HEK293T (cell line): ENCODE data around the gene SMOC2.

Experiments used
- CTBP1 ChIP-seq: fragments of 450-650 bp; IDR thresholded peaks from 2 replicates; pipeline ENCODE4 v1.6.1; 2016; ENCODE audit warnings: borderline replicate concordance
- ELF4 ChIP-seq: fragments of 450-650 bp; IDR thresholded peaks from 2 replicates; pipeline ENCODE4 v1.6.1; 2017; ENCODE audit warnings: antibody characterized with exemption
- FOXA1 ChIP-seq: fragments of 450-650 bp; IDR thresholded peaks from 2 replicates; pipeline ENCODE4 v1.6.1; 2016; ENCODE audit warnings: mild to moderate bottlenecking
- FOXM1 ChIP-seq: fragments of 450-650 bp; IDR thresholded peaks from 2 replicates; pipeline ENCODE4 v1.6.1; 2017; ENCODE audit warnings: mild to moderate bottlenecking, borderline replicate concordance
- LEF1 ChIP-seq: fragments of 450-650 bp; IDR thresholded peaks from 2 replicates; pipeline ENCODE4 v1.6.1; 2017; ENCODE audit warnings: mild to moderate bottlenecking, borderline replicate concordance
- SP1 ChIP-seq: fragments of 450-650 bp; IDR thresholded peaks from 2 replicates; pipeline ENCODE4 v1.6.1; 2017
- SUZ12 ChIP-seq: fragments of 450-650 bp; IDR thresholded peaks from 2 replicates; pipeline ENCODE4 v1.6.1; 2016; ENCODE audit warnings: mild to moderate bottlenecking
- TARDBP ChIP-seq: fragments of 450-650 bp; IDR thresholded peaks from 2 replicates; pipeline ENCODE4 v1.6.1; 2016
- ZNF384 ChIP-seq: fragments of 450-650 bp; IDR thresholded peaks from 2 replicates; pipeline ENCODE4 v1.6.1; 2016

GRCh38 chr6:168527451-168528210, 86.6 kb downstream of the SMOC2 start:
- TF ChIP-seq SUZ12: no peak
- TF ChIP-seq CTBP1: no peak
- no peak for TF ChIP-seq LEF1
- TF ChIP-seq FOXM1: no peak
- TF ChIP-seq TARDBP: no peak
- TF ChIP-seq ELF4: no peak
- TF ChIP-seq SP1: no peak
- no peak for TF ChIP-seq FOXA1
- TF ChIP-seq ZNF384: no peak
